Parathyroid adenoma (tissue), 2 donors: ENCODE results near the gene PPP1CB.

Source experiments
- H2AFZ ChIP-seq: fragments of 300-600 bp; sonication (generic); one replicate; pipeline ENCODE4 v1.7.0; 2017; ENCODE audit warnings: antibody characterized with exemption, mild to moderate bottlenecking
- H3K27ac ChIP-seq: fragments of 300-600 bp; sonication (generic); one replicate; pipeline ENCODE4 v1.7.0; 2017
- H3K27me3 ChIP-seq: fragments of 300-600 bp; sonication (generic); one replicate; pipeline ENCODE4 v1.7.0; 2017; ENCODE audit warnings: low read length; ENCODE audit not compliant: control insufficient read depth, insufficient read depth
- H3K36me3 ChIP-seq: fragments of 300-600 bp; sonication (generic); one replicate; pipeline ENCODE4 v1.7.0; 2017; ENCODE audit warnings: low read length; ENCODE audit not compliant: control insufficient read depth, insufficient read depth
- H3K4me1 ChIP-seq: fragments of 300-600 bp; sonication (generic); one replicate; pipeline ENCODE4 v1.7.0; 2017; ENCODE audit warnings: control low read depth
- H3K4me2 ChIP-seq: fragments of 300-600 bp; sonication (generic); one replicate; pipeline ENCODE4 v1.7.0; 2017; ENCODE audit warnings: low read length
- H3K4me3 ChIP-seq: fragments of 300-600 bp; sonication (generic); one replicate; pipeline ENCODE4 v1.7.0; 2017; ENCODE audit warnings: low read depth, low read length
- H3K79me2 ChIP-seq: fragments of 300-600 bp; sonication (generic); one replicate; pipeline ENCODE4 v1.7.0; 2017; ENCODE audit warnings: control low read depth
- H3K9ac ChIP-seq: fragments of 300-600 bp; sonication (generic); one replicate; pipeline ENCODE4 v1.7.0; 2017; ENCODE audit warnings: mild to moderate bottlenecking
- H3K9me3 ChIP-seq: fragments of 300-600 bp; sonication (generic); one replicate; pipeline ENCODE4 v1.7.0; 2017; ENCODE audit warnings: low read length; ENCODE audit not compliant: control insufficient read depth
- CTCF ChIP-seq: fragments of 300-600 bp; sonication (generic); IDR thresholded peaks from one replicate; pipeline ENCODE4 v1.7.0; 2017; ENCODE audit warnings: antibody characterized with exemption, mild to moderate bottlenecking
- donor health status: primary hyperparathyroidism.

The PPP1CB gene

GRCh38 chr2:28809927-28810326 lies 58.3 kb downstream of the PPP1CB start:
- H3K79me2 ChIP-seq = no peaks in the 10 kb centered on the region
- no peak overlapping the region for H3K4me3 ChIP-seq
- no peak overlapping the region for H3K27ac ChIP-seq
- no peak overlapping the region for H2AFZ ChIP-seq
- TF ChIP-seq CTCF = no peak
- H3K4me2 ChIP-seq = no peak overlapping the region
- H3K36me3 ChIP-seq = no peaks in the 10 kb centered on the region
- H3K9ac ChIP-seq = no peak overlapping the region
- no peaks in the 10 kb centered on the region for H3K4me1 ChIP-seq
- H3K27me3 ChIP-seq = no peaks in the 10 kb centered on the region
- no peaks in the 10 kb centered on the region for H3K9me3 ChIP-seq

- H3K9me3 ChIP-seq = no peaks in the 10 kb centered on the region
- H3K4me3 ChIP-seq = peak within 1 kb of the TSS; percentile 20
- H3K27ac ChIP-seq = no peak within 1 kb of the TSS
- H3K9ac ChIP-seq = no peak within 1 kb of the TSS
- H2AFZ ChIP-seq = peak within 1 kb of the TSS; percentile 62
- no peak for TF ChIP-seq CTCF
- H3K4me1 ChIP-seq = no peaks in the 10 kb centered on the region
- H3K27me3 ChIP-seq = no peaks in the 10 kb centered on the region
- H3K36me3 ChIP-seq = no peaks in the 10 kb centered on the region
- peak within 1 kb of the TSS; percentile 45 for H3K4me2 ChIP-seq
- H3K79me2 ChIP-seq = no peaks in the 10 kb centered on the region
Measured at GRCh38 chr2:28810384-28811285, 59.0 kb downstream of the PPP1CB start, which contains the start of gene SPDYA. SPDYA (plus strand) TSS chr2:28810834; CDS start chr2:28816015, 5,181 bp downstream.

DNA sequence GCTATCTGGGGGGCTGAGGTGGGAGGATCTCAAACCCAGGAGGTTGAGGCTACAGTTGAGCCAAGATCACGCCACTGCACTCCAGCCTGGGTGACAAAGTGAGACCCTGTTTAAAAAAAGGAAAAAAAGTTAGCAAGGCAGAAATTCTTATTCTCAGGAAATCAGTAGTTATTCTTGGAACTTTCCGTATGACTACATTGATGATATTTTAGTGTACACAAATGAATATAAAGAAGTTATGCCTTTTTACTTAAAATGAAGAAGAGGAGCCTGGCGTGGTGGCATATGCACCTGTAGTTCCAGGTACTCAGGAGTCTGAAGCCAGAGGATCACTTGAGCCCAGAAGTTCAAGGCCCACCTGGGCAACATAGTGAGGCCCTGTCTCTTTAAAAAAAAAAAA lies 66.4 kb downstream of the PPP1CB start:
- Histone ChIP-seq H2AFZ (no peak overlapping the region), H3K27ac (no peak overlapping the region), H3K4me3 (no peak overlapping the region), H3K4me1 (no peaks in the 10 kb centered on the region), H3K36me3 (no peaks in the 10 kb centered on the region), H3K4me2 (no peak overlapping the region), H3K79me2 (no peaks in the 10 kb centered on the region), H3K27me3 (no peaks in the 10 kb centered on the region), H3K9ac (no peak overlapping the region), H3K9me3 (no peaks in the 10 kb centered on the region)
- TF ChIP-seq CTCF = no peak

DNA sequence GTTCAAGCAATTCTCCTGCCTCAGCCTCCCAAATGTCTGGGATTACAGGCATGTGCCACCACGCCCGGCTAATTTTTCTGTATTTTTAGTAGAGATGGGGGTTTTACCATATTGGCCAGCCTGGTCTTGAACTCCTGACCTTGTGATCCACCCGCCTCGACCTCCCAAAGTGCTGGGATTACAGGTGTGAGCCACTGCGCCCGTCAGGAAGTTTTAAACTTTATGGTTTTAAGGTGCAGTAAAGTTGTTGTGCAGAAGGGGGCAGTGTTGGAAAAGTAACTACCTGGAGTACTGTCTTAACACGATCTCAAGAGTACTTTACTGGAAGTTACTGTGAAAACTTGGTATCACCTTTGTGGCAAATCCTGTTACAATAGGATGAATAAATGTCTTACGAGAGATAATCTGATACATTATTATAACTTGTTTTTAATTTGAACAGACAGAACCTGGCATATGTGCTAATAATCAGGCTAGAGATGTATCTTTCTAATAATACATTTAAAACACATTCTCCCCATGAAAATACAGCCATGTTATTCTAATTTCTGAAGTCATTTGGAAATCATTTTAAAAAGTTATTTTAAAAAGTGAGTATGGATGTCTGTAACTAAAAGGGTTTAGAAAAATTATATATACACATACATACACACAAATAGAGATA lies 69.8 kb downstream of the PPP1CB start:
- TF ChIP-seq CTCF = peak; percentile 72
- H3K27ac ChIP-seq = no peak overlapping the region

More for the DNA sequence above, 69.8 kb downstream of the PPP1CB start:
- H2AFZ ChIP-seq = no peak overlapping the region
- no peaks in the 10 kb centered on the region for H3K36me3 ChIP-seq
- no peaks in the 10 kb centered on the region for H3K4me1 ChIP-seq
- H3K9ac ChIP-seq = no peak overlapping the region
- H3K79me2 ChIP-seq = no peaks in the 10 kb centered on the region
- no peak overlapping the region for H3K4me3 ChIP-seq
- no peaks in the 10 kb centered on the region for H3K27me3 ChIP-seq
- H3K4me2 ChIP-seq = no peak overlapping the region
- H3K9me3 ChIP-seq = no peaks in the 10 kb centered on the region
